ENCODE data around the gene IL1RAPL2. TPM values are rescaled to one million over a fixed set of nuclear protein-coding genes. Genes with fewer than 3 reads are reported as not detected.

The IL1RAPL2 gene
- total and polyA plus RNA-seq, 2 donors (not counting 3 experiments of a cell fraction or from before 2014, with no cell fraction given), result not detected

DNA sequence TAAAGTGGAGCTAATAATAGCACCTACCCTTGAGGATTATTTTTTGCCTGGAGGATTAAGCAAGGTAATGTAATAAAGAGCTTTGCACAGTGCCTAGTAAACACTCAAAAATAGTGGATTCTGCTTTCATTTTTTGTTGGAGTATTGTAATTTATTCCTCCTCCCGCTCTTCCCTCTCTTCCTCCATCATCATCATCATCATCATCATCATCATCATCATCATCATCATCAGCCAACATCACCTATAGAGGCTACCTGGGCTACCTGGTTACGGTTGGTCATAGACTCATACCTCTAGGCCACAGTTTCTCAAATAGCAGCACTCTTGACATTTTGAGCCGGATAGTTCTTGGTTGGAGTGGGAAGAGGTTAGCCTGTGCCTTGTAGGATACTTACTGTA, 781.4 kb downstream of the IL1RAPL2 start:
- no TSS peak for BruUV-seq (replicated peaks)
- dilution Hi-C loops (cut with MboI; ENCODE audit: extremely low pct_ligation_motif_present, low sequenced_read_pairs), result no loop called here
- H3K27me3 ChIP-seq (ENCODE audit: control insufficient read depth in 2 of 2, insufficient read depth in 2 of 2, low read length in 2 of 2), result no peaks in the 10 kb centered on the region
- DNase-seq (ENCODE audit: low read depth, low spot score), result no peak
- no peaks in the 10 kb centered on the region for H3K4me1 ChIP-seq (ENCODE audit: control insufficient read depth, extremely low read depth, insufficient read depth, low read length)
- no peaks in the 10 kb centered on the region for H3K79me2 ChIP-seq (ENCODE audit: control insufficient read depth, insufficient read depth, low read length)
- H3K36me3 ChIP-seq (ENCODE audit: control insufficient read depth in 2 of 2, extremely low read depth in 1 of 2, insufficient read depth in 2 of 2, low read length in 2 of 2), result no peaks in the 10 kb centered on the region
- H3K4me2 ChIP-seq (ENCODE audit: insufficient read depth, low read length), result no peak overlapping the region
- POLR2A ChIA-PET, result no interaction called here
- H3K9me1 ChIP-seq (replicated peaks; ENCODE audit: control insufficient read depth, extremely low read depth, insufficient read depth, low read length), result no peaks in the 10 kb centered on the region
- no peak overlapping the region for H2AFZ ChIP-seq (ENCODE audit: low read depth, low read length)
- CTCF ChIA-PET, result no interaction called here
- FAIRE-seq, result no peak
- no peak overlapping the region for H3K27ac ChIP-seq (ENCODE audit: insufficient read depth, low read depth, low read length)
- no peak overlapping the region for H3K4me3 ChIP-seq (replicated peaks in 1 of 3; ENCODE audit: insufficient read depth in 1 of 3, low read depth in 1 of 3, low read length in 3 of 3)
- intact Hi-C loops (cut with micrococcal nuclease), result no loop called here
- TF ChIP-seq JUN (IDR thresholded peaks at IDR 0.05; ENCODE audit: borderline replicate concordance, insufficient read depth, insufficient read length, low read depth) (no peak), GATA2 (IDR thresholded peaks at IDR 0.05; ENCODE audit: insufficient read depth, insufficient read length, low read depth, low read length) (no peak), POLR2AphosphoS5 (IDR thresholded peaks at IDR 0.05; ENCODE audit: insufficient read depth, low read depth, low read length) (no peak), POLR2A (IDR thresholded peaks at IDR 0.05; ENCODE audit: low read depth, low read length) (no peak)
- TF ChIP-seq, protein P1, sequence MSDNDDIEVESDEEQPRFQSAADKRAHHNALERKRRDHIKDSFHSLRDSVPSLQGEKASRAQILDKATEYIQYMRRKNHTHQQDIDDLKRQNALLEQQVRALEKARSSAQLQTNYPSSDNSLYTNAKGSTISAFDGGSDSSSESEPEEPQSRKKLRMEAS (IDR thresholded peaks at IDR 0.05; ENCODE audit: insufficient read depth, insufficient read length), result no peak
- TF ChIP-seq, protein P2, sequence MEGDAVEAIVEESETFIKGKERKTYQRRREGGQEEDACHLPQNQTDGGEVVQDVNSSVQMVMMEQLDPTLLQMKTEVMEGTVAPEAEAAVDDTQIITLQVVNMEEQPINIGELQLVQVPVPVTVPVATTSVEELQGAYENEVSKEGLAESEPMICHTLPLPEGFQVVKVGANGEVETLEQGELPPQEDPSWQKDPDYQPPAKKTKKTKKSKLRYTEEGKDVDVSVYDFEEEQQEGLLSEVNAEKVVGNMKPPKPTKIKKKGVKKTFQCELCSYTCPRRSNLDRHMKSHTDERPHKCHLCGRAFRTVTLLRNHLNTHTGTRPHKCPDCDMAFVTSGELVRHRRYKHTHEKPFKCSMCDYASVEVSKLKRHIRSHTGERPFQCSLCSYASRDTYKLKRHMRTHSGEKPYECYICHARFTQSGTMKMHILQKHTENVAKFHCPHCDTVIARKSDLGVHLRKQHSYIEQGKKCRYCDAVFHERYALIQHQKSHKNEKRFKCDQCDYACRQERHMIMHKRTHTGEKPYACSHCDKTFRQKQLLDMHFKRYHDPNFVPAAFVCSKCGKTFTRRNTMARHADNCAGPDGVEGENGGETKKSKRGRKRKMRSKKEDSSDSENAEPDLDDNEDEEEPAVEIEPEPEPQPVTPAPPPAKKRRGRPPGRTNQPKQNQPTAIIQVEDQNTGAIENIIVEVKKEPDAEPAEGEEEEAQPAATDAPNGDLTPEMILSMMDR (IDR thresholded peaks at IDR 0.05; ENCODE audit: extremely low read depth in 1 of 2, insufficient read depth in 1 of 2, low read depth in 1 of 2, low read length in 2 of 2), result no peak
- no peak overlapping the region for H3K9ac ChIP-seq (replicated peaks; ENCODE audit: extremely low read depth, insufficient read depth, low read length)
- no peaks in the 10 kb centered on the region for H3K9me3 ChIP-seq (replicated peaks; ENCODE audit: control insufficient read depth, insufficient read depth, low read length)
- H4K20me1 ChIP-seq (replicated peaks; ENCODE audit: control insufficient read depth, extremely low read depth, insufficient read depth, low read length), result no peaks in the 10 kb centered on the region

DNA sequence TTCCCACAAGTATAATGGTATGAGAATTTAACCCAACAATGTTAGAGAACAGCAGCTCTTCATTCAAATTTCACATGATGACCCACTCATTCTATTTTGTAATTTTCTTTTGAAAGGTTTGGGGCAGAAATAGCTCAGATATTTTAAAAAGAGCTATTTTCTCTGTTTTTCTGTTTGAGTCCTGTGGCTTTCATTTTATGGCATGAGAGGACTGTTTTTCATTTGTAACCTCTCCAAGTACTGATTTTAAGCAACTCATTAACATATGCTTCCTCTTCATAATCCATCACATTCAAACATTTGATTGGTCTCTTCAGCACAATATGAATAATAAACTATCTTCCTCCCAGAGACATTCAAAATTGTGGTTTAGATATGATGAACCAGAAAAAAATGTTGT, 783.5 kb downstream of the IL1RAPL2 start:
- H4K20me1 ChIP-seq (replicated peaks; ENCODE audit: control insufficient read depth, extremely low read depth, insufficient read depth, low read length), result no peaks in the 10 kb centered on the region
- H3K4me3 ChIP-seq (replicated peaks in 1 of 3; ENCODE audit: insufficient read depth in 1 of 3, low read depth in 1 of 3, low read length in 3 of 3), result no peak overlapping the region
- CTCF ChIA-PET, result no interaction called here
- no peak overlapping the region for H3K27ac ChIP-seq (ENCODE audit: insufficient read depth, low read depth, low read length)
- FAIRE-seq (no peak), DNase-seq (ENCODE audit: low read depth, low spot score) (no peak)
- TF ChIP-seq GATA2 (IDR thresholded peaks at IDR 0.05; ENCODE audit: insufficient read depth, insufficient read length, low read depth, low read length) (no peak), JUN (IDR thresholded peaks at IDR 0.05; ENCODE audit: borderline replicate concordance, insufficient read depth, insufficient read length, low read depth) (no peak), POLR2A (IDR thresholded peaks at IDR 0.05; ENCODE audit: low read depth, low read length) (no peak), POLR2AphosphoS5 (IDR thresholded peaks at IDR 0.05; ENCODE audit: insufficient read depth, low read depth, low read length) (no peak), EZH2 (IDR thresholded peaks at IDR 0.05; ENCODE audit: borderline replicate concordance, low read depth, low read length, severe bottlenecking) (no peak), MYC (IDR thresholded peaks at IDR 0.05; ENCODE audit: low read depth, low read length) (no peak), FOS (IDR thresholded peaks at IDR 0.05; ENCODE audit: borderline replicate concordance, insufficient read depth, low read length) (no peak)
- TF ChIP-seq, protein P2 (IDR thresholded peaks at IDR 0.05; ENCODE audit: extremely low read depth in 1 of 2, insufficient read depth in 1 of 2, low read depth in 1 of 2, low read length in 2 of 2), result no peak
- TF ChIP-seq, protein P1 (IDR thresholded peaks at IDR 0.05; ENCODE audit: insufficient read depth, insufficient read length), result no peak
- H3K79me2 ChIP-seq (ENCODE audit: control insufficient read depth, insufficient read depth, low read length), result no peaks in the 10 kb centered on the region
- H3K36me3 ChIP-seq (ENCODE audit: control insufficient read depth in 2 of 2, extremely low read depth in 1 of 2, insufficient read depth in 2 of 2, low read length in 2 of 2), result no peaks in the 10 kb centered on the region
- H3K4me2 ChIP-seq (ENCODE audit: insufficient read depth, low read length), result no peak overlapping the region
- POLR2A ChIA-PET, result no interaction called here
- H3K9ac ChIP-seq (replicated peaks; ENCODE audit: extremely low read depth, insufficient read depth, low read length), result no peak overlapping the region
- no peaks in the 10 kb centered on the region for H3K9me3 ChIP-seq (replicated peaks; ENCODE audit: control insufficient read depth, insufficient read depth, low read length)
- no peaks in the 10 kb centered on the region for H3K4me1 ChIP-seq (ENCODE audit: control insufficient read depth, extremely low read depth, insufficient read depth, low read length)
- intact Hi-C loops (cut with micrococcal nuclease), result no loop called here
- dilution Hi-C loops (cut with MboI; ENCODE audit: extremely low pct_ligation_motif_present, low sequenced_read_pairs), result no loop called here
- H3K27me3 ChIP-seq (ENCODE audit: control insufficient read depth in 2 of 2, insufficient read depth in 2 of 2, low read length in 2 of 2), result no peaks in the 10 kb centered on the region
- H3K9me1 ChIP-seq (replicated peaks; ENCODE audit: control insufficient read depth, extremely low read depth, insufficient read depth, low read length), result no peaks in the 10 kb centered on the region
- H2AFZ ChIP-seq (ENCODE audit: low read depth, low read length), result no peak overlapping the region
- no TSS peak for BruUV-seq (replicated peaks)
